Astrocyte (in vitro differentiated cells and primary cell): ENCODE measurements around the gene SERPINE3.

Experiments
- EZH2 ChIP-seq: IDR thresholded peaks from 2 replicates; pipeline ENCODE4 v1.6.1; 2012; ENCODE audit warnings: mild to moderate bottlenecking, low read length, inconsistent platforms; ENCODE audit not compliant: insufficient read depth
- TF ChIP-seq, protein P1 (sequence below): IDR thresholded peaks from 2 replicates; pipeline ENCODE4 v1.5.1; 2011; ENCODE audit warnings: low read depth, mild to moderate bottlenecking, inconsistent platforms, low read length, moderate library complexity; ENCODE audit not compliant: insufficient read depth

- TF ChIP-seq, protein P1, sequence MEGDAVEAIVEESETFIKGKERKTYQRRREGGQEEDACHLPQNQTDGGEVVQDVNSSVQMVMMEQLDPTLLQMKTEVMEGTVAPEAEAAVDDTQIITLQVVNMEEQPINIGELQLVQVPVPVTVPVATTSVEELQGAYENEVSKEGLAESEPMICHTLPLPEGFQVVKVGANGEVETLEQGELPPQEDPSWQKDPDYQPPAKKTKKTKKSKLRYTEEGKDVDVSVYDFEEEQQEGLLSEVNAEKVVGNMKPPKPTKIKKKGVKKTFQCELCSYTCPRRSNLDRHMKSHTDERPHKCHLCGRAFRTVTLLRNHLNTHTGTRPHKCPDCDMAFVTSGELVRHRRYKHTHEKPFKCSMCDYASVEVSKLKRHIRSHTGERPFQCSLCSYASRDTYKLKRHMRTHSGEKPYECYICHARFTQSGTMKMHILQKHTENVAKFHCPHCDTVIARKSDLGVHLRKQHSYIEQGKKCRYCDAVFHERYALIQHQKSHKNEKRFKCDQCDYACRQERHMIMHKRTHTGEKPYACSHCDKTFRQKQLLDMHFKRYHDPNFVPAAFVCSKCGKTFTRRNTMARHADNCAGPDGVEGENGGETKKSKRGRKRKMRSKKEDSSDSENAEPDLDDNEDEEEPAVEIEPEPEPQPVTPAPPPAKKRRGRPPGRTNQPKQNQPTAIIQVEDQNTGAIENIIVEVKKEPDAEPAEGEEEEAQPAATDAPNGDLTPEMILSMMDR, result no peak
- TF ChIP-seq EZH2, result no peak
These were observed 31.3 kb downstream of the SERPINE3 start for GRCh38 chr13:51370811-51371210.
